T-helper 1 cell treated with Interleukin-12 subunit alpha and Interleukin-12 subunit beta and Interleukin-4 antibody, amounts not matched to agents 30 μg/mL and 1 μg/mL, for 36 hours (primary cell): Measurements from ENCODE around the gene KCNAB1.
A peak's percentile ranks its signal among the peaks of the same experiment; 100 is the strongest.

ENCODE experiments used
- H3K27ac Mint-ChIP-seq: one replicate; pipeline ENCODE4 v1.8.0; 2021; ENCODE audit warnings: mild to moderate bottlenecking, mixed read lengths
- H3K27me3 Mint-ChIP-seq: one replicate; pipeline ENCODE4 v1.8.0; 2021; ENCODE audit warnings: low read depth, mixed read lengths
- H3K36me3 Mint-ChIP-seq: one replicate; pipeline ENCODE4 v1.8.0; 2021; ENCODE audit warnings: low read depth, mixed read lengths
- H3K4me1 Mint-ChIP-seq: one replicate; pipeline ENCODE4 v1.8.0; 2021; ENCODE audit warnings: low read depth, mixed read lengths
- H3K4me3 Mint-ChIP-seq: one replicate; pipeline ENCODE4 v1.8.0; 2021; ENCODE audit warnings: mild to moderate bottlenecking, moderate library complexity, mixed read lengths
- H3K9me3 Mint-ChIP-seq: one replicate; pipeline ENCODE4 v1.8.0; 2021; ENCODE audit warnings: mixed read lengths

KCNAB1 gene

DNA sequence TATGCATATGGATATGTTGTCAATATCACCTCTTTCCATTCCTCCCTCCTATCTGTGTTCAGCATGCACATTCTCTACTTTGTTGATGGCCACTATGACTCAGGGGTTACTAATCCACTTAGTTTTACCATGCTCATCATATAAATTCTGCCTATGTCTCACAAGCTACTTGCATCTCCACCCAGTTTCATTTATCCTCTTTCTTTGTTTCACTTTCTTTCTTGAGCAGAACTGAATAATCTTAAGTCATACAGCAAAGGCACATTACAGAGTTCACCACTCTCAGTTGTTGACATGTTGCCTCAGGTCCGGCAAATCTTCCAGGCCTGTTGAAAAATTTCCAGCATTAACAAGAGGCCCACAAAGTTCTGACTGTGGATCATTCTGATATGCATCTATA lies 363.0 kb downstream of the KCNAB1 start:
- Mint-ChIP-seq H3K9me3 (no peaks in the 10 kb centered on the region), H3K4me1 (peaks cover 29% of the 10 kb centered on the region), H3K36me3 (peaks cover 1% of the 10 kb centered on the region), H3K27ac (peak overlapping the region; percentile 93), H3K4me3 (peak overlapping the region; percentile 74), H3K27me3 (peaks cover 14% of the 10 kb centered on the region)

DNA sequence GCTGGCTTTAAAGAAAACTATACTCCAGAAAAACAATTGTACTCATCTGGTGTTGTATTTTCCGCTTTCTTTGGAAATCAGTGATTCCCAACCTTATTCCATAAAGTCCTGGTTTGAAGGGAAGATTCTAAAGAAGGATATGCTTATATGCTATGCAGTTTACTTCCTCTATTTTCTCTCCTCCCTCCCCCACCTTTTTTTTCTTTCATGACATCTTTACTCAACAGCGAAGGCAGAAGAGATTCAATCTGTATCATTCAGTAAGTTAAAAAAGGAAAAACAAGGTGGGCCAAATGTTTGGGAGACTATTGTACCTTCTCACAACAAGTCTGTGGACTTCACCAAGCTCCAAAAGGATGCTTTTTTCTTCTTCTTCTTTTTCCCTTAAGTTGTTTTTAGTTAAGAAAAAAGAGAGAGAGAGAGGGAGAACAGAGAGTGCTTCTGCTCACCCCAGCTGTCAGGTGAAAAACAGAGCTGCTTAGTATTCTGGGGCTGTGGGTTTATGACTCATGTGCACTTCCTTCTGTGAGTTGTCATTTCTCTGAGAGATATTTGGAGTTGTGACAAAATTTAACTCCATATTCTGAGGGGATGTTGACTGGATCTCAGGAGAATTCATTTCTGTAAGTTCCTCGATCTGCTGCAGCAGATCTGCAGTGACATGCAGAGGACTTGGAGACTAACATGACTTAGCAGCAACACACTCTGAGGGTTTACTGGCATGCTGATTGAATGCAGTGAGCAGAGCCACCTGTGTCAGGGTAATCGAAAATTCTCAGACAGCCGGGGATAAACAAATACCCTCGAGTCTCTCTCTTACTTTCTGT lies 363.8 kb downstream of the KCNAB1 start:
- peaks cover 1% of the 10 kb centered on the region for H3K36me3 Mint-ChIP-seq
- no peaks in the 10 kb centered on the region for H3K9me3 Mint-ChIP-seq
- H3K4me1 Mint-ChIP-seq = peaks cover 29% of the 10 kb centered on the region
- H3K27me3 Mint-ChIP-seq = peaks cover 7% of the 10 kb centered on the region
- H3K4me3 Mint-ChIP-seq = peak overlapping the region; percentile 74
- peak overlapping the region; percentile 93 for H3K27ac Mint-ChIP-seq

DNA sequence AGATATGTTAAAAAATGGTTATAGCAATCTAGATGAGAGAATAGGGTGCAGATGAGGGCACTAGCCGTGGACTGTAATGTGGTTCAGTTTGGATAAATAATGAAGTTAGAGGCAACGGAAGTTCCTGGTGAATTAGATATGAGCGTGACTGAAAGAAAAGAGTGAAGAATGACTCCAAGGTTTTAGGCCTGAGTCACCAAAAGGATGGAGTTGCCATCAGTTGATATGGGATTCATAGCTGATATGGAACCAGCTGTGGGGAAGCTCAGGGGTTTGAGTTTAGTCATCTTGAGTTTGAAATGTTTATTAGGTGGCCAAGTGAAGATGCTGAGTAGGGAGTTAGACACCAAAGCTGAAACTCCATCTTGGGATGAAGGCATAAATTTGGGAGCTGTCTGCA lies 368.4 kb downstream of the KCNAB1 start:
- H3K4me3 Mint-ChIP-seq = no peak overlapping the region
- peaks cover 21% of the 10 kb centered on the region for H3K27me3 Mint-ChIP-seq
- peaks cover 1% of the 10 kb centered on the region for H3K36me3 Mint-ChIP-seq
- peaks cover 14% of the 10 kb centered on the region for H3K4me1 Mint-ChIP-seq
- H3K27ac Mint-ChIP-seq = no peak overlapping the region
- no peaks in the 10 kb centered on the region for H3K9me3 Mint-ChIP-seq

DNA sequence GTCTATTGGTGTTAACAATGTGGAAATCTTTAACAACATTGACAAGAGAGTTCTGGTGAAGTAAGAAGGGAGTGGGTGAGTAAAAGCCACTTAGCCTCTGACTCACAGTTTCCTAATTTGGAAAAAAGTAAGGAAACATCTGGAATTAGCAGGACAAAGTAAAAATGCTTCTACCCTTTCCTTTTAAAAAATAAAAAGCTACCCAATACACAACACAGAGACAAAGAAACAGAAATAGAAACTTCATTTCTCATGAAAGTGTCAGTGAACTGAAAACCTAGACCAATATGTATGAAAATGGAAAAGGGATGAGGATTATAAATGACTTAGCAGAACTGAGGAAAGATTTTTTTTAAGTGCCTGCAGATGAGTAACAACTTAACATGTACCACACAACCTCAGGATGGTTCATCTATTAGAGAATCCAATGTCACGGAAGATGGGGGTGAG lies 369.1 kb downstream of the KCNAB1 start:
- H3K27me3 Mint-ChIP-seq = peaks cover 29% of the 10 kb centered on the region
- peaks cover 10% of the 10 kb centered on the region for H3K4me1 Mint-ChIP-seq
- peaks cover 1% of the 10 kb centered on the region for H3K36me3 Mint-ChIP-seq
- H3K27ac Mint-ChIP-seq = no peak overlapping the region
- H3K4me3 Mint-ChIP-seq = no peak overlapping the region
- H3K9me3 Mint-ChIP-seq = no peaks in the 10 kb centered on the region

DNA sequence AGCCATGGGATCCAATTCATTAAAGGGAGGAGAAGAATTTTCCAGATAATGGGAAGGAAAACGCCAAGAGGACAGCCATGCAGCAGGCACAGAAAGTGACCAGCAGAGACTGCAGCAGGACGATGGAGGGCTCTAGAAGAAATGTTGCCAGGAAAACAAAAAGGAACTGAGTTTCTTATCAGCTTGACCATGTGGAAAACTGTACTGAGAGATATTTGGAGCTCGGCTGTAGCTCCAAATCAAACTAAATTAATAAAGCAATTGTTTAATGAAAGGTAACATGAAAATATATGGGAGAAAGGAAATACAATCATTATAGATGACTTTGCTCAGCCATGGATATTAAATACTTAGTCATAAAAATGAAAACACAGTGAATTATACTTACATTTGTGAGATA lies 370.8 kb downstream of the KCNAB1 start:
- H3K27ac Mint-ChIP-seq = no peak overlapping the region
- H3K36me3 Mint-ChIP-seq = peaks cover 3% of the 10 kb centered on the region
- no peaks in the 10 kb centered on the region for H3K9me3 Mint-ChIP-seq
- H3K4me1 Mint-ChIP-seq = peaks cover 5% of the 10 kb centered on the region
- peaks cover 36% of the 10 kb centered on the region for H3K27me3 Mint-ChIP-seq
- no peak overlapping the region for H3K4me3 Mint-ChIP-seq

DNA sequence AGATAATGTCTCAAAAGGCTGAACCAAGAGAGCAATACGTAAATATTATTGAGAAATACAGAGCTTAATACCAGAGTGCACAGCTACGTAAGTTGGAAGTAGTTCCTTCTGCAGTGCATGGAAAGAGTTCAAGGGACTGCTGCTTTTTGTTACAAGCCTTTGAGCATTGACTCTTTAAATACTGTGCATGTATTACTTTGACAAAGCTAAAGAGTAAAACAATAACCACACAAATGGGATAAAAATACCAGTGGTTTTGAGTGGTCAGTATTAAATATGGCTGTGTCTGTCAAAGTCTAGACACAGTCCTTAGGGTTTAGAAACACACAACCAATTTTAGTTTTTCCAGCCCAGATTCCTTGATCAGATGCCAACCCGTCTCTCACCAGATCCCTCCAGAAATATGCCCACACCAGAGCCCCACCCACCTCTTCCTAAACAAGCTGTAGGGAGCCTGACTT lies 372.5 kb downstream of the KCNAB1 start:
- H3K36me3 Mint-ChIP-seq = peaks cover 4% of the 10 kb centered on the region
- H3K27ac Mint-ChIP-seq = no peak overlapping the region
- no peaks in the 10 kb centered on the region for H3K9me3 Mint-ChIP-seq
- no peak overlapping the region for H3K4me3 Mint-ChIP-seq
- H3K27me3 Mint-ChIP-seq = peaks cover 35% of the 10 kb centered on the region
- H3K4me1 Mint-ChIP-seq = peaks cover 3% of the 10 kb centered on the region

DNA sequence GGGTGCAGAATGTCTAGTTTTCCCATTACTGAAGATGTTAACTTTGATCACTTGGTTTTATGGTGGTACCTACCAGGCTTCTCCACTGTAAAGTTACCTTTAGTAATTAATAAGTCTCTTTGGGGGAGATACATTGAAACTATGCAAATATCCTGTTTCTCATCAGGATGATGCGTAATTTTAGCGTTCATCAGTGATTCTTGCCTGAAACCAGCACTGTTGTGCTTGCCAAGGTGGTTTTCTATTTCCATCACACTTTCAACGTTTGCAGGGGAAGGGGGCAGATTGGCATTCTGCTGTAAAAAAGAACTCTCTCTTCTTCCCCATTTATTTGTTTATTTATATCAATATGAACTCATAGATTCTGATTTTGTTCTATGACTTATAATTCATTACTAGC lies 373.5 kb downstream of the KCNAB1 start:
- Mint-ChIP-seq H3K27me3 (peaks cover 41% of the 10 kb centered on the region), H3K4me1 (peaks cover 3% of the 10 kb centered on the region), H3K27ac (no peak overlapping the region)

DNA sequence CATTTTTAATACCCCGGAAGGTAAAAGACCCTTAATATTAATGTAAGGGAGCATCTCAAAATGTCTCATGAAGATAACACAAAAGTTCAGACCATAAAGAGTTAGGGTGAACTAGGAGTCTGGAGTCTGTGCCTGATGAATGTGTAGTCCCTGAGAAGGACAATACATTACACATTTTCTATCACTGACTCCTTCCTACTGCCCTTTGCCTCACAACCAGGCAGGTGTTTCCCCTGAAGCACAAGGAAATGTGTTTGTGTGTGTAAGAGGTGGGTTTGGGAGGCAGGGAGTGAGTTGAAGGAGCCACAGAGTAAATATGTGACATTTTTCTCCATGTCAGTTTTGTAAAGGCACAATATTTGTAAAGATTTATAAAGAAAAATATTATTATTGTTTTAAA lies 375.4 kb downstream of the KCNAB1 start:
- Mint-ChIP-seq H3K27me3 (peaks cover 41% of the 10 kb centered on the region), H3K4me1 (peaks cover 3% of the 10 kb centered on the region), H3K36me3 (peaks cover 4% of the 10 kb centered on the region), H3K4me3 (no peak overlapping the region), H3K9me3 (no peaks in the 10 kb centered on the region), H3K27ac (no peak overlapping the region)

More for the DNA sequence above, 373.5 kb downstream of the KCNAB1 start:
- Mint-ChIP-seq H3K36me3 (peaks cover 4% of the 10 kb centered on the region), H3K9me3 (no peaks in the 10 kb centered on the region), H3K4me3 (no peak overlapping the region)

DNA sequence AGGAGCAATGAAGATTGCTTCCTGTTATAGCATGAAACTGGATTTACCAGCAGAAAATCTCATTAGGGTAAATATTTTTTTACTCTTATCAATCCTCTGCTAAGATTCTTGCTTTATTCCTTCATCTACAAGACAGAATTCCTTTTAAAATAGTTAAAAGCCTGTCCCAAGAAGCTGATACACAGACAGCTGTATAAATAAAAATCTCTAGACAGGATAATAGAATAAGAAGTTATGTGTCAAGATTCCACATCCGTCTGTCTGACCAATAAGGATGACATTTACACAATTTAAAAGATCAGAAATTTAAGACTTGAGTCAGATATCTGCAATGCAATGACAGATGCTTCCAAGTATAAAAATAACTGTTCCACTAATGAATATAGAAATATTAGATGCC lies 376.9 kb downstream of the KCNAB1 start:
- Mint-ChIP-seq H3K4me1 (peaks cover 3% of the 10 kb centered on the region), H3K36me3 (peaks cover 4% of the 10 kb centered on the region), H3K4me3 (no peak overlapping the region), H3K27me3 (peaks cover 40% of the 10 kb centered on the region), H3K27ac (no peak overlapping the region), H3K9me3 (no peaks in the 10 kb centered on the region)

DNA sequence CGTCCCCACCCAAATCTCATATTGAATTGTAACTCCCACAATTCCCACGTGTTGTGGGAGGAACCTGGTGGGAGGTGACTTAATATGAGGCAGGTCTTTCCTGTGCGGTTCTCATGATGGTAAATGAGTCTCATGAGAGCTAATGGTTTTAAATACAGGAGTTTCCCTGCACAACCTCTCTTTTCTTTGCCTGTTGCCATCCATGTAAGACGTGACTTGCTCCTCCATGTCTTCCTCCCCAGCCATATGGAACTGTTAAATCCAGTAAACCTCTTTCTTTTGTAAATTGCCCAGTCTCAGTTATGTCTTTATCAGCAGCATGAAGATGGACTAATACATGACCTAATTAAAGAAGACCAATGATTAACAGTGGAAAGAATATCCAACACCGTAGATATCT lies 377.9 kb downstream of the KCNAB1 start:
- Mint-ChIP-seq H3K4me3 (no peak overlapping the region), H3K36me3 (peaks cover 4% of the 10 kb centered on the region), H3K27me3 (peaks cover 39% of the 10 kb centered on the region), H3K27ac (no peak overlapping the region), H3K9me3 (no peaks in the 10 kb centered on the region), H3K4me1 (peaks cover 3% of the 10 kb centered on the region)

DNA sequence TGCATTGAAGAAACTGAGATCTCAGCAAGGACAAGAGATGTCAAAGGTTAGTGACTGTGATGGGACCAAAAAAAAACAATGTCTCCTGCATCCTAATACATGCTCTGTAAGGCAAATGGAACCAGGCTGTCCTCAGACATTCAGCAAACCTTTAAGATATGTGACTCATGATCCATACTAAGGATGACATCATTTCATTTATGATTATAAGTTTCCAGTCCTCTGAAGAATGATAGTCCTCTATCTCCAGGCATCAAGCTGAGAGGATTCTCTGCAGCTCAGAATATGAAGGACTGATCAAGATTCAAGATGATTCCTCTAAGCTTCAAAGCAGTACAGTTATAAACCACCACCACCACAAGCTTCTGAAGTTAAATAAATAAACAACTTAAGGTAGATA lies 386.9 kb downstream of the KCNAB1 start:
- H3K9me3 Mint-ChIP-seq = no peaks in the 10 kb centered on the region
- peaks cover 11% of the 10 kb centered on the region for H3K4me1 Mint-ChIP-seq
- H3K36me3 Mint-ChIP-seq = no peaks in the 10 kb centered on the region
- no peak overlapping the region for H3K27ac Mint-ChIP-seq
- H3K27me3 Mint-ChIP-seq = peaks cover 51% of the 10 kb centered on the region
- H3K4me3 Mint-ChIP-seq = no peak overlapping the region

DNA sequence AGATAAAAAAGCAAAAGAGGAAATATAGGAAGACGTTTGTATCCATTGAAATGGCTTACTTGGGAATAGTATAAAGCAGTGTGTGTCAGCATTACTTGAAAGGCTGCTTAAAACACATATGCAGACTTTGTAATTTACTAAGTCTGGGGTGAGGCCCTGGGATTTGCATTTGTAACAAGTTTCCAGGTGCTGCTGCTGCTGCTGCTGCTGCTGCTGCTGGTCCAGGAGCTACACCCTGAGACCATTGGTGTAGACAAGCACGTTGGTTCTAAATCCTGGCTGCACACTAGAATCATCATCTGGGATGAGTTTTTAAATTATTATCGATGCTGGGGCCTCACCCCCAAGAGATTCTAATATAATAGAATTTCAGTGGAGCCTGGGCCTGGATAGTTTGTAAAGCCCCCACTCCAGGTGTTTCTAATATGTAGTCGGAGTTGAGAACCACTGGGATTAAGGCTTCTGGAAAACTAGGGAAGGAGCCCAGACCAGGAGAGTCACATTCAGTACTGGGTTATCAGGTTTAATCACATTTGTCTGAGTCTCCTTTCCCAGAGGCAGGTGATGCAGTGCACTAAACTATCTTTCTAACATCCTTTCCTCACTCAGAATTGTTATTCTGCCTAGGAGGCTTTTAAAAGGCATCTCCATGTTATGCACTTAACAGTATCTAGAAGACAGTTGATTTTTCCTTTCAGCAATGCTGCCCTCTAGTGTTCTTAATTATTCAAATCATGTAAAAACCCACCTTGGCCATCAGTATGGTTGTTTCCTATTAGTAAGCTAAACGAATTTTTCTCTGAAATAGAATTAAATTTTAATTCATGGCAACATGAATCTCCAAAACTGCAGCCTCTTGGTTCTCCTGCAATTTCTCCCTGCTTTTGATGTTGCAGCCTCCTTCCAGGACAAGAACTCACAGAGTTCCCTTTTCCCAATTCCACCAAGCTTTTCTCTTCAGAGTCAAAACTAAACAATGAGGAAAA lies 389.1 kb downstream of the KCNAB1 start:
- no peak overlapping the region for H3K4me3 Mint-ChIP-seq
- no peaks in the 10 kb centered on the region for H3K36me3 Mint-ChIP-seq
- H3K27me3 Mint-ChIP-seq = peaks cover 31% of the 10 kb centered on the region
- H3K9me3 Mint-ChIP-seq = no peaks in the 10 kb centered on the region
- H3K4me1 Mint-ChIP-seq = peaks cover 14% of the 10 kb centered on the region
- no peak overlapping the region for H3K27ac Mint-ChIP-seq

DNA sequence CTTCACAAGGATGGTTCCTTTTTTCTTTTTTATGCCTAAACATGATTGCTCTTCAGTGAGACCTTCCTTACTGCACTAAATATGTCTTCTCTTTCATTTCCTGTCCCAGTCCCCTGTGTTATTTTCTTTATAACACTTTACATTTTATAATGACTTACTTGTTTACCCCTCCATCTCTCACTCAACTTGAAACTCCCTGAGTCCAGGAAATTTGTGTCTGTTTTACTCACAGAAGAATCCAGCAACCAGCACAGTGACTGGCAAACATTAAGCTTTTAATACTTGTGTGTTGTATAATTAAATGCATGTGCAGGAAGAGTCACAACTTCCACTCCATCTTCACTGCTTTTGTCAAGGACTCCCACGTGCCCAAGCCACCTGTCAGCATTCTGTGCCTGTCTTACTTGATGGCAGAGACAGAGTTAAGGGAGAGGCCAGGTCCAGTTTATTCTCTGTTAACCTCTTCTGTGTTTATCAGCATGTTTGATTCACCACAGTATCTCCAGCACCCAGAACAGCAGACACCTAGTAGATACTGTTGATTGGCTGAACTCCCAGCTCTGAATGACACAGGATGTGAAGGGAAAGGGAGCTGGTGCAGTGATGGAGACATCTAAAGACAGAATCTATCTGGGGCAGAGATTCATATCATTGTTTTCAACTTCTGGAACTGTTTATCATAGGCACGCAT lies 391.8 kb downstream of the KCNAB1 start:
- no peak overlapping the region for H3K4me3 Mint-ChIP-seq
- peaks cover 12% of the 10 kb centered on the region for H3K27me3 Mint-ChIP-seq
- H3K27ac Mint-ChIP-seq = peak overlapping the region; percentile 42
- H3K36me3 Mint-ChIP-seq = no peaks in the 10 kb centered on the region
- peaks cover 14% of the 10 kb centered on the region for H3K4me1 Mint-ChIP-seq
- H3K9me3 Mint-ChIP-seq = no peaks in the 10 kb centered on the region

DNA sequence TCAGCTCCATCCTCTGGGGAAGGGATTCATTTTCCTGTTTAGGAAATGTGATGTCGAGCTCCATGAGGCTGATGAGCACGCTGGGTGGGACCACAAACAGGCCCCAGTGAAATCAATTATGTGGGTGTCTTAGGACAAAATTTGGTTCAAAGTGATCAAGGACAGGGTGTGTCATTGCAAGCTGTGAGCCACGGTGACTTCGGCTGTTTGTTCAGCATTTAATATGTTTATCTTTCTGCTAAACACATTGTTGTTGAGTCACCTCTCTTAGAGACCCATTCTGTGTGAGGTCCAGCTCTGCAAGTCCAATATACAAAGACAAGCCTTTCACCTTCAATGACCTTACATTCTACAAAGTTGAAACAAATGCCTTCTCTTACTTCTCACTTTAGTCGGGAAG lies 393.2 kb downstream of the KCNAB1 start:
- Mint-ChIP-seq H3K27ac (no peak overlapping the region), H3K27me3 (peaks cover 19% of the 10 kb centered on the region), H3K4me1 (peaks cover 16% of the 10 kb centered on the region), H3K4me3 (no peak overlapping the region), H3K9me3 (no peaks in the 10 kb centered on the region), H3K36me3 (no peaks in the 10 kb centered on the region)
